GM18909 (cell line): Measurements from ENCODE around the gene HABP4.

Experiments used
- ATAC-seq: cut with Tn5 transposase; IDR thresholded peaks from one replicate; pipeline ENCODE4 v1.9.1; 2021; ENCODE audit warnings: mild to moderate bottlenecking; ENCODE audit not compliant: unreplicated experiment, poor library complexity

The HABP4 gene

GRCh38 chr9:96514108-96514799 is 64.3 kb downstream of the HABP4 start:
- no peak for ATAC-seq

GRCh38 chr9:96514800-96515158 is 64.8 kb downstream of the HABP4 start:
- no peak for ATAC-seq

GRCh38 chr9:96515621-96516470 is 65.9 kb downstream of the HABP4 start:
- no peak for ATAC-seq

GRCh38 chr9:96519095-96519494 is 69.1 kb downstream of the HABP4 start:
- ATAC-seq = no peak

- no peak for ATAC-seq
These were observed 69.8 kb downstream of the HABP4 start for GRCh38 chr9:96519787-96520186.

- no peak for ATAC-seq
These were observed 72.4 kb downstream of the HABP4 start for GRCh38 chr9:96522366-96522765.

- ATAC-seq = no peak
These were observed 73.4 kb downstream of the HABP4 start for GRCh38 chr9:96523374-96523773.

- ATAC-seq = no peak
These were observed 74.1 kb downstream of the HABP4 start for GRCh38 chr9:96524045-96524444.

GRCh38 chr9:96524764-96525163 is 74.8 kb downstream of the HABP4 start:
- ATAC-seq = no peak

GRCh38 chr9:96532173-96532572 is 82.2 kb downstream of the HABP4 start:
- ATAC-seq = no peak

- no peak for ATAC-seq
These were observed 90.1 kb downstream of the HABP4 start for GRCh38 chr9:96540106-96540505.
